Lower lobe of right lung (tissue), 2 donors: ENCODE results near the gene STX5. TPM values are rescaled to one million over a fixed set of nuclear protein-coding genes. Genes with fewer than 3 reads are reported as not detected.
A peak's percentile ranks its signal among the peaks of the same experiment; 100 is the strongest.

Experiments
- ATAC-seq, 2 donors: fragments of 200-7000 bp; cut with Tn5 transposase; one replicate each; pipeline ENCODE4 v1.9.1; 2020 to 2022; ENCODE audit warnings: mild to moderate bottlenecking in 2 of 2, moderate library complexity in 2 of 2
- DNase-seq: peaks from one replicate; pipeline ENCODE4 v3.0.0-alpha.2; 2020
- H3K27ac ChIP-seq: fragments of 200-600 bp; one replicate; pipeline ENCODE4 v1.8.0; 2022
- H3K27me3 ChIP-seq: fragments of 200-600 bp; one replicate; pipeline ENCODE4 v1.8.0; 2022; ENCODE audit warnings: low read depth
- H3K36me3 ChIP-seq: fragments of 200-600 bp; one replicate; pipeline ENCODE4 v1.8.0; 2022; ENCODE audit warnings: mild to moderate bottlenecking
- H3K4me1 ChIP-seq: fragments of 200-600 bp; one replicate; pipeline ENCODE4 v1.8.0; 2022
- H3K4me3 ChIP-seq: fragments of 200-600 bp; one replicate; pipeline ENCODE4 v1.8.0; 2022; ENCODE audit warnings: mild to moderate bottlenecking
- H3K9me3 ChIP-seq: fragments of 200-600 bp; one replicate; pipeline ENCODE4 v1.8.0; 2022
- CTCF ChIP-seq: fragments of 200-600 bp; IDR thresholded peaks from one replicate; pipeline ENCODE4 v1.8.0; 2022; ENCODE audit warnings: antibody characterized with exemption, mild to moderate bottlenecking
- intact Hi-C: fragments of 100-400 bp; cut with DNase I; formaldehyde crosslinking; loops from one replicate; pipeline ENCODE4 v1.11.0; 2022
- total RNA-seq: library from RNA; stranded (reverse); fragmentation: NEBNext Ultra II Directional; extraction: Animal tissue kit (Norgen Biotek cat#: 25700); gene quantifications from one replicate; pipeline ENCODE4 v1.2.1, GENCODE V29; 2021
- donor health status: DM: no; HTN: yes; CAD: no; lungs with severe emphysema.

STX5 gene
- total RNA-seq, 1 donor from 2014 or later = 42.0 TPM

DNA sequence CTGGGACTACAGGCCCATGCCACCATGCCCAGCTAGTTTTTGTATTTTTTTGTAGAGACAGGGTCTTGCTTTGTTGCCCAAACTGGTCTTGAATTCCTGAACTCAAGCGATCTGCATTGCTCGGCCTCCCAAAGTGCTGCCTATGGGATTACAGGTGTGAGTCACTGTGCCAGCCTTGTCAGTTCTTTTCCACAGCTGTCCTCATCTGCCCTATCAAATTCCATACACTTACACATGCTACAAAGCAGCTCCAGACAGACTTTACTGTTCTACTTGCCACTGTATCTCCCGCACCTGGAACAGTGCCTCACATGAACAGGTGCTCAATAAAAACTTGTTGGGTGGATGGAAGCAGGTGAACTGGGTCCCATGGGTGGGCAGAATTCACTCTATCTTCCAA, 8.2 kb downstream of the STX5 start:
- TF ChIP-seq CTCF = no peak
- H3K4me3 ChIP-seq = no peak overlapping the region
- H3K9me3 ChIP-seq = no peaks in the 10 kb centered on the region
- intact Hi-C loops = no loop called here
- H3K4me1 ChIP-seq = peaks cover 4% of the 10 kb centered on the region
- no peak for ATAC-seq
- DNase-seq = no peak
- no peaks in the 10 kb centered on the region for H3K27me3 ChIP-seq
- H3K27ac ChIP-seq = no peak overlapping the region
- H3K36me3 ChIP-seq = peaks cover 98% of the 10 kb centered on the region

GRCh38 chr11:62817129-62817528, 14.7 kb downstream of the STX5 start:
- Histone ChIP-seq H3K27ac (peak overlapping the region; percentile 32), H3K36me3 (peaks cover 83% of the 10 kb centered on the region), H3K9me3 (no peaks in the 10 kb centered on the region), H3K4me1 (no peaks in the 10 kb centered on the region), H3K4me3 (peak overlapping the region; percentile 4), H3K27me3 (no peaks in the 10 kb centered on the region)
- ATAC-seq = no peak
- intact Hi-C loops = no loop called here
- no peak for DNase-seq
- no peak for TF ChIP-seq CTCF

DNA sequence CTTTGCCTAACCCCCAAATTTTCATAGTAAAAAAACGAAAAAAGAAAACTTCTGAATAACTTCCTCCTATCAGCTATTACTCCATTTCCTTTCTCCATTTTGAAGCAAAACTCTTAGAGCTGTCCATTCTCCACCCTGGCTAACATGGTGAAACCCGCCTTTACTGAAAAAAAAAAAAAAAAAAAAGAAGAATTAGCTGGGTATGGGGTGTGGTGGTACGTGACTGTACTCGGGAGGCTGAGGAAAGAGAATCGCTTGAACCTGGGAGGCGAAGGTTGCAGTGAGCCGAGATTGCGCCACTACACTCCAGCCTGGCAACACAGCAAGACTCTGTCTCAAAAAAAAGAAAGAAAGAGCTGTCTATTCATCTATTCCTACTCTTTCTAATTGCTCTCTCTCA, 15.3 kb downstream of the STX5 start:
- peaks cover 77% of the 10 kb centered on the region for H3K36me3 ChIP-seq
- no peak for TF ChIP-seq CTCF
- peak; percentile 64 to 70 for ATAC-seq

DNA sequence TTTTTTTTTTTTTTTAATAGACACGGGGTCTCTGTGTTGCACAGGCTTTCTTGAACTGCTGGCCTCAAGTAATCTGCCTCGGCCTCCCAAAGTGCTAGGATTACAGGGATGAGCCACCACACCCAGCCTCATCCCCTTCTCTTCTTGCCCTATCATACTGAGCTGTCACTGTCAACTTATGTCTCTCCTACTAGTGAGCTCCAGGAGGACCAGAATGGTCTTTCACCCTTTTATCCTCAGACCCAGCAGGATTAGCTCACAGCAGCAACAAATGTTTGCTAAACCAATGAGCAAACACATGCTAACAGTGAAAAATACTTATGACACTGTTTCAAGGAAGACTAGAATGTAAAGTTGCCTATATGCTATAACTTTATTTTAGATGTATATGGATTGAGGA, 20.2 kb downstream of the STX5 start:
- no peak for ATAC-seq
- intact Hi-C loops = no loop called here
- Histone ChIP-seq H3K4me1 (no peaks in the 10 kb centered on the region), H3K4me3 (no peak overlapping the region), H3K36me3 (peaks cover 39% of the 10 kb centered on the region), H3K9me3 (no peaks in the 10 kb centered on the region), H3K27me3 (no peaks in the 10 kb centered on the region), H3K27ac (no peak overlapping the region)
- DNase-seq = no peak
- no peak for TF ChIP-seq CTCF

More for the DNA sequence above, 15.3 kb downstream of the STX5 start:
- DNase-seq = peak; percentile 57
- Histone ChIP-seq H3K4me1 (no peaks in the 10 kb centered on the region), H3K27me3 (no peaks in the 10 kb centered on the region), H3K4me3 (peak overlapping the region; percentile 4), H3K27ac (peak overlapping the region; percentile 32), H3K9me3 (no peaks in the 10 kb centered on the region)
- intact Hi-C loops = no loop called here

GRCh38 chr11:62810748-62811147, 21.1 kb downstream of the STX5 start:
- TF ChIP-seq CTCF = no peak
- ATAC-seq (no peak), DNase-seq (no peak)
- Histone ChIP-seq H3K27me3 (no peaks in the 10 kb centered on the region), H3K36me3 (peaks cover 33% of the 10 kb centered on the region), H3K4me1 (peaks cover 9% of the 10 kb centered on the region), H3K27ac (no peak overlapping the region), H3K9me3 (no peaks in the 10 kb centered on the region), H3K4me3 (no peak overlapping the region)
- intact Hi-C loops = no loop called here

DNA sequence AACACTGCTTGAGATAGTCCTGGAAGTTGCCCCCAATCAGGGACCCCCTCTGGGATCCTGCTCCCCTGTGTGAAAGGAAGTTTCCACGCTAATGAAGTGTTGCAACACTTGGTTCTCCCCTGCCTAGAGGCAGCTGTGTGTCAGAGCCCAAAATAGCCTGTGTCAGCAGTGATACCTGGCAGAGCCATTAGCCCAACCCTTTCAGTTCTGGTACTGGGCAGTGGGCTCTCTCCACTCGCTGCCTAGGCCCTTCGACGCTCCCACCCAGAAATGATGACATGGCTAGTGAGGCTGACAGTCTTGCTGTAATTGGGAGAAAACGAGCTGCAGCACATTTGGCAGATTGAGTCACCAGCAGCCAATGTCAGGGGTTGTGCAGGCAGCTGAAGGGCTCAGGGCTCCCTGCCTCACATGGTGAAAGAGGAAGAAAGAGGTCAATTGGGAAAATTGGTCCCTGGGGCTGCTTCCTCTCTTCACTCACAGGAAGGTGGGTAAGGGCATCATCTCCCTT, 25.2 kb downstream of the STX5 start:
- H3K36me3 ChIP-seq = peaks cover 36% of the 10 kb centered on the region
- intact Hi-C loops = no loop called here
- DNase-seq = peak; percentile 57
- no peak overlapping the region for H3K4me3 ChIP-seq
- H3K27ac ChIP-seq = peak overlapping the region; percentile 93
- peaks cover 29% of the 10 kb centered on the region for H3K4me1 ChIP-seq
- peak in 1 of 2 donors; percentile 3 for ATAC-seq
- H3K27me3 ChIP-seq = no peaks in the 10 kb centered on the region
- TF ChIP-seq CTCF = no peak
- no peaks in the 10 kb centered on the region for H3K9me3 ChIP-seq
